GM18873 (cell line): ENCODE measurements around the gene SLC16A6.
"Not testable (repeated sequence)": the region's sequence is repeated elsewhere in the genome, so short reads cannot be mapped to it uniquely, and the experiment has no call there.

Source experiments
- ATAC-seq: cut with Tn5 transposase; IDR thresholded peaks from one replicate; pipeline ENCODE4 v1.9.1; 2021; ENCODE audit warnings: mild to moderate bottlenecking, moderate library complexity, moderate number of reproducible peaks; ENCODE audit not compliant: unreplicated experiment, low FRiP score

The SLC16A6 gene, protein sequence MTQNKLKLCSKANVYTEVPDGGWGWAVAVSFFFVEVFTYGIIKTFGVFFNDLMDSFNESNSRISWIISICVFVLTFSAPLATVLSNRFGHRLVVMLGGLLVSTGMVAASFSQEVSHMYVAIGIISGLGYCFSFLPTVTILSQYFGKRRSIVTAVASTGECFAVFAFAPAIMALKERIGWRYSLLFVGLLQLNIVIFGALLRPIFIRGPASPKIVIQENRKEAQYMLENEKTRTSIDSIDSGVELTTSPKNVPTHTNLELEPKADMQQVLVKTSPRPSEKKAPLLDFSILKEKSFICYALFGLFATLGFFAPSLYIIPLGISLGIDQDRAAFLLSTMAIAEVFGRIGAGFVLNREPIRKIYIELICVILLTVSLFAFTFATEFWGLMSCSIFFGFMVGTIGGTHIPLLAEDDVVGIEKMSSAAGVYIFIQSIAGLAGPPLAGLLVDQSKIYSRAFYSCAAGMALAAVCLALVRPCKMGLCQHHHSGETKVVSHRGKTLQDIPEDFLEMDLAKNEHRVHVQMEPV

GRCh38 chr17:68290955-68291835 lies at the start of gene SLC16A6, which contains the start of gene ARSG:
Gene SLC16A6 (minus strand): TSS chr17:68291127. CDS start chr17:68278320, 12,807 bp downstream.
Gene ARSG (plus strand): TSS chr17:68291495. CDS start chr17:68307494, 15,999 bp downstream.
- peak; percentile 26 for ATAC-seq

GRCh38 chr17:68334393-68334792 lies 43.5 kb upstream of the SLC16A6 start:
- ATAC-seq: no peak

GRCh38 chr17:68331932-68332331 lies 41.0 kb upstream of the SLC16A6 start:
- ATAC-seq: not testable (repeated sequence)

GRCh38 chr17:68329331-68329730 lies 38.4 kb upstream of the SLC16A6 start:
- ATAC-seq: no peak

DNA sequence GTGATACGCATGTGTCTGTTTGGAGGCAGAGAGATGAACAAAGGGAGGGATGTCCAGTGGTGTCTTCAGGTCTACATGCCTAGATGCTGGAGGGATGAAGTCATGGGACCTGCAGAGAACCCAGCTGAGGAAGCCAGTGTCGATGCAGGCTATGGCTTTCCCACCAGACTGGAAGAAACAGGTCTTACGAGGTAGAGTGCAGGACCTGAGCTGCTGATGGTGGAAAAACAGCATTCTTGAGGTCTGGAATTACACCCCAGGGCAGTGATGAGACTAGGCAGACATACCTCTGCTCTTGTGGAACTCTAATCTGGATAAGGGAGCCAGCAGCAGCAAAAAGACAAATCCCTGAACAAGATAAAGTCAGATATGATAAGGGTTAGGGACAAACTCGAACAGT lies 37.7 kb upstream of the SLC16A6 start:
- no peak for ATAC-seq

GRCh38 chr17:68327823-68328557 lies 37.1 kb upstream of the SLC16A6 start:
- no peak for ATAC-seq

GRCh38 chr17:68326681-68327080 lies 35.8 kb upstream of the SLC16A6 start:
- no peak for ATAC-seq

DNA sequence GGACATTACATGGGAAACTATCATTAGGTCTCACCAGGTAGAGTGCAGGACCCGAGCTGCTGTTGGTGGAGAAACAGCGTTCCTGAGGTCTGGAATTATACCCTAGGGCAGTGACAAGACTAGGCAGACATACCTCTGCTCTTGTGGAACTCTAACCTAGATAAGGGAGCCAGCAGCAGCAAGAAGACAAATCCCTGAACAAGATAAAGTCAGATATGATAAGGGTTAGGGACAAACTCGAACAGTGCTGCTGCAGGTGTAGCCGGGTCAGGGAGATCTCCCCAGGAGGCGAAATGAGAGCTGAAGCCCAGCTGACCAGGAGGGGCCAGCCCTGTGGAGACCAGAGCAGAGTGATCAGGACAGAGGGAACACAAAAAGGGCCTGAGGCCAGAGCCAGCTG lies 35.0 kb upstream of the SLC16A6 start:
- no peak for ATAC-seq

DNA sequence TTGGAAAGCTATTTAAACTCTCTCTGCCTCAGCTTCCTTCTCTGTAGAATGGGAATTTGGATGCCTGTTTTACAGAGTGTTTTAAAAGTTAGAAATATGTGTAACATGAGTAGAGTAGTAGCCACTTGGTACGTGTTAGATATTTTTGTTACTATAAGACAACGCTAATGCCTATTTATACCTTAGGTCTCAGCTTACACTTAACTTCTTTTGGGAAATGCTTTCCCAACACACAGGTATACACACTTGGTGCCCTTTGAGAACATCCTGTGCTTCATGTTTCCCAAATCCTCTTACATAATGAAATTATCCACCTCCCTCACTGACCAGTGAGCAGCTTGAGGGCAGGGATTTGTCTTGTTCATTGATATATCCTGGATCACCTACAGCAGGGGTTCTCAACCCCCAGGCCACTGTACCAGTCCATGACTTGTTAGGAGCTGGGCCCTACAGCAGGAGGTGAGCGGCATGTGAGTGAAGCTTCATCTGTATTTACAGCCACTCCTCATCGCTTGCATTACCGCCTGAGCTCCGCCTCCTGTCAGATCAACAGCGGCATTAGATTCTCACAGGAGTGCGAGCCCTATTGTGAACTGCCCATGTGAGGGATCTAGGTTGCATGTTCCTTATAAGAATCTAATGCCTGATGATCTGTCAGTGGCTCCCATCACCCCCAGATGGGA lies 33.9 kb upstream of the SLC16A6 start:
- ATAC-seq: no peak

DNA sequence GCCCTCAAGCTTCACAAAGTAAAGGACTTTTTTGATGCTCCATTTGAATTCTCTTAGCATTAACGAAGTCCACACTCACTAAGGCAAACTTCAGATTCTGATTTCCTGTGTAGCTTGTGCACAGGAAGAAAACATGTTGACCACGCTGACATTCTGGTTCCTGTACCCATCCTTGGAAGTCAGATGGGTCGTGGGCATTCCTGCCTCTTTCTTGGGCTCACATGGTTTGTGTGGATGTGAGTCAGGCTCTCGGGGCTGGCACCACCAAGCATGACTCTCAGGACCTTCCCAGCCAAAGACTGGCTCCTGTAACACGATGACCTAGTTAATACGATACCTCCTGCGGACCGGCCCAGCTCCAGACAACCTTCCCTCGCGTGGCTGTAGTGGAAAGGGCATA lies 33.2 kb upstream of the SLC16A6 start:
- ATAC-seq: no peak

- ATAC-seq: no peak
Measured at GRCh38 chr17:68322630-68323029, 31.7 kb upstream of the SLC16A6 start.

DNA sequence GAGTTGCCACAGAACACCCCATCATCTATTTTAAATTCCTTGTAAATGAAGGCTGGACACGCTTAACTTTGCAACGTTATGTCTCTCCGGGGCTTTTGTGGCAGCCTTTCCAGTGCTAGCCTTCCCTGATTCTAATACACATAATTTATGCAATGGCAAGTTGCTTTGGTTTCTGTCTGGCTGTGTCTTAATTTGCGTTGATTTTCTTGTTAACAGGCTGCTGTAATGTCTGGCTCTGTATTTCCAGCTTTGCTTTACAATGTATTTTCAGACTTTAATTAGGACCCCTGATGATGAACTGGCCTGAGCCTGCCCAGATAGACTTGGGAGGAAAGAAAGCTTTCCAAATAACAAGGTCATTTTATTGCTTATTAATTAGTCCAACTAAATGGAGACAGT lies 30.6 kb upstream of the SLC16A6 start:
- no peak for ATAC-seq

DNA sequence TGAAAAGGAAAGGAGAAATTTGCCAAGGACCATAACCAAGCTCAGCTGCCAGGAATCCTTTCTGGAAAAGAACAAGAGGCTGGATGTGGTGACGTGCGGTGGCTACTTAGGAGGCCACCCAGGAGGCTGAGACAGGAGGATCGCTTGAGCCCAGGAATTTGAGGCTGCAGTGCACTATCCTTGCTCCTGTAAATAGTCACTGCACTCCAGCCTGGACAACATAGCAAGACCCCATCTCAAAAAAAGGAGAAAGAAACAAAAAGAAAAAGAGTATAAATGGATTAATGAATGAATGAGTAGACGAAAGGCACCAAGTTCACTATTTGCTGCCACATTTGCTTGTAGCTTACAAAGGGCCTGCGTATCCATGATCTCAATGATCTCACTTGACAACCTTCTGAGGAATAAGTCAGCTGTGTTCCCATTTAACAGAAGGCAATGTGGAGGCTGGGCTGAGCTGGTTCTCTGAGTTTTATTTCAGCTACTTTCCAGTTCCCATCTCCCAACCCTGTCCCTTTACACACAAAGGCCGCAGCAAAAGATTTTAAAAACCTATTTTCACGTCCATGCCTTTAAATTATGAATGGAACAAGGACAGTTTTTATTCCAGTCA lies 30.1 kb upstream of the SLC16A6 start:
- ATAC-seq: no peak

DNA sequence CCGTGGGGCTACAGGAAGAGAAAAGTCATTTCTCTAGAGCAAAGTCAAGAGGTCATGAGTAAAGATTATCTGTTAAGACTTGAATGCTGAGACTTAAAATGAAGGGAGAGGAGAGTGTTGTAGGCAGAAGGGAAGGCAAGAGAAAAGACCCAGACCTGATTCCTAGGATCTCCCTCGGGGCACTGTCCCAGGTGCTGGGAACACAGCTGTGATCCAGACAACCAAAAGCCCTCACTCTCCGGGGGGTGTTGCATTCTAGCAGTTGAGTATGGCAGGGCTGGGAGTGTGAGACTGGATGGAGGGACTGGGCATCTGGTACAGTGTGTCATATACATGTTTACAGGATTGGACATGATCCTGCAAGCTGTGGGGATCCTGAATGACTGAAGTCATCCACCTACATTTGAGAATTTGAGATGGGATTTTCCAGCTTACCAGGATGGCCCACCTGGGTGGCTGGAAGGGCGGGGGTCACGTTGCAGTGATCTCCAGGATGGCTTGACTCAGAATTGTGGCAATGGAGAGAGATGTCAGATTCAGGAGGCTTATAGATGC lies 29.5 kb upstream of the SLC16A6 start:
- ATAC-seq: no peak

- ATAC-seq: no peak
Measured at GRCh38 chr17:68319410-68320162, 28.7 kb upstream of the SLC16A6 start.

DNA sequence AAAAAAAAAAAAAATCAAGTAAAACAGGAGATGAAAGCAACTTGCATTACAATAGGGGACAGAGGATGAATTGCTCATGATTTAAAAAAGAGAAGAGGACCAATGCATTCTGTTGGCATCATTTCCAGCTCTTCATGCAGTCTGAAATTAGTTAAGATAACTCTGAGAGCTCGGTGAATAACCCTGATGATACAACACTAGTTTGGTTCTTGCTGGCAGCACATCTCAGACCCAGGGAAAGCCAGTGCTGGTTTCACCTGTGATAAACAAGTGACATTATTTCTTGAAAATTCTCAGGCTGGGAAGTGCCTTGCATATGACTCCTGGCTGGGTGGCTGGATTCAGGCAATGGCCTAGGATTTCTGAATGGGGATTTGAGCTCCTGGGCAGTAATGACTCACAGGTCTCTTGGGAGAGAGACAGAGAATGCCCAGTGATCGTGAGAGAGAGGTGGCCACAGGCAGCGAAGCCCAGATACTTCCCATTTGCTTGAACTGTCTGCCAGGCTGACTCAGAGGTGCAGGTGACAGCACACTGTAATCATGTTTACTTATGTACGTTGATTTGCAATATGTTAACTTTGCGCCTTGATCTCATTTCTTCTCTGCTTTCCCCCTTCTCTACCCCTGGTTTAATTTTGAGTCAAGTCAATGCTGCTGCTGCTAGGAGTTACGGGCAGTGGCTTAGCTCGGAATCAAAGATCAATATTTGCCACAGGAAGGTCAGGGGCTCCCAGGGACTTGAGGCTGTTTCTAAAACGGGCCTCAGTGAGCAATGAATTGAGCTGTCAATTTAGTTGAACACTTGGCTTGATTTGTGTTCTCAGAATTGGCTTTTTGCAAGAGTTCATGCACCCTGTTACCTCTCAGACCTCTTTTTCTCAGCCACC lies 27.4 kb upstream of the SLC16A6 start:
- ATAC-seq: no peak

GRCh38 chr17:68317458-68317857 lies 26.5 kb upstream of the SLC16A6 start:
- no peak for ATAC-seq
